Measurements from ENCODE around the gene SH3RF3.

The SH3RF3 gene

DNA sequence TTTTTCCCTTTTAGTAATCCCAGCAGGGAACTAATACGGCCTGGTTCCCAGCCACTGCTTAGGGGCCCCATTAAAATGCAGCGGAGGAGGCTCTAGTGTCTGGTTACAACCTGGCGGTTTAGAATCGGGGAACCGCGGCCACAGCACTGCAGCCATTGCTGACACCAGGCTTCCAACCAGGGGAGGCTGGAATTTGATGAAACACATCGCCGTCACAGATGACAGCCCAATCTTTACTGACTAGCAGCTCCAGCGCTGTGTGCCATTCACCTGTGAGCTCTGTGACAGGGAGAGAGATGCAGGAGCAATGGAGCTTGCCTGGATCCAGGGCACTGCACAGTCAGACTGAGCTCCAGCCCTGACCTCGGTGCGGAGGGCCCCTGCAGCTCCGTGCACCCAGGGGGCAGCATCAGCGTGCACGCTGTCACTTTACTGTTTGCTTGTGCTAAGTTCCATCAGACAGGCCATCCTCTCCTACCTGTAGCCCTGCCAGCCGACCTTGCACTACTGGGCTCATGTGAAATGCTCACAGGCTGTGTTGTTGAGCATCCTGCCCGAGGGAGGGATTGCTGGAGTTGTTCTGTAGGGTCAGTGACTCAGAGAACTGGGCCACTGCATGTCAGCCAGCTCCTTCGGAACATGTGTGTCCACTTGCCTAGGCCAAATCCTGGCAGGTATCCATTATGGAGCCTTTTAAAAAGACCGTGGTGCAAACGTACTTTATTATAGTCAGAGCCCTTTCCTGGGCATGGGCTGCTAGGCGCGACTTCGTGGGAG is 281.2 kb downstream of the SH3RF3 start:
- Histone ChIP-seq H3K27ac (ENCODE audit: poor library complexity, severe bottlenecking) (no peak overlapping the region), H3K27me3 (ENCODE audit: insufficient read depth, poor library complexity, severe bottlenecking) (no peaks in the 10 kb centered on the region), H3K4me1 (ENCODE audit: insufficient read depth, poor library complexity, severe bottlenecking) (peaks cover 19% of the 10 kb centered on the region), H3K4me3 (ENCODE audit: severe bottlenecking) (no peak overlapping the region), H3K9me3 (ENCODE audit: severe bottlenecking) (no peaks in the 10 kb centered on the region), H3K36me3 (ENCODE audit: low read depth) (no peaks in the 10 kb centered on the region)
- no peak for ATAC-seq (ENCODE audit: low read depth)
- no peak for DNase-seq (ENCODE audit: low spot score)
- TF ChIP-seq, protein P1, sequence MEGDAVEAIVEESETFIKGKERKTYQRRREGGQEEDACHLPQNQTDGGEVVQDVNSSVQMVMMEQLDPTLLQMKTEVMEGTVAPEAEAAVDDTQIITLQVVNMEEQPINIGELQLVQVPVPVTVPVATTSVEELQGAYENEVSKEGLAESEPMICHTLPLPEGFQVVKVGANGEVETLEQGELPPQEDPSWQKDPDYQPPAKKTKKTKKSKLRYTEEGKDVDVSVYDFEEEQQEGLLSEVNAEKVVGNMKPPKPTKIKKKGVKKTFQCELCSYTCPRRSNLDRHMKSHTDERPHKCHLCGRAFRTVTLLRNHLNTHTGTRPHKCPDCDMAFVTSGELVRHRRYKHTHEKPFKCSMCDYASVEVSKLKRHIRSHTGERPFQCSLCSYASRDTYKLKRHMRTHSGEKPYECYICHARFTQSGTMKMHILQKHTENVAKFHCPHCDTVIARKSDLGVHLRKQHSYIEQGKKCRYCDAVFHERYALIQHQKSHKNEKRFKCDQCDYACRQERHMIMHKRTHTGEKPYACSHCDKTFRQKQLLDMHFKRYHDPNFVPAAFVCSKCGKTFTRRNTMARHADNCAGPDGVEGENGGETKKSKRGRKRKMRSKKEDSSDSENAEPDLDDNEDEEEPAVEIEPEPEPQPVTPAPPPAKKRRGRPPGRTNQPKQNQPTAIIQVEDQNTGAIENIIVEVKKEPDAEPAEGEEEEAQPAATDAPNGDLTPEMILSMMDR (IDR thresholded peaks at IDR 0.05; ENCODE audit: poor library complexity, severe bottlenecking): no peak

DNA sequence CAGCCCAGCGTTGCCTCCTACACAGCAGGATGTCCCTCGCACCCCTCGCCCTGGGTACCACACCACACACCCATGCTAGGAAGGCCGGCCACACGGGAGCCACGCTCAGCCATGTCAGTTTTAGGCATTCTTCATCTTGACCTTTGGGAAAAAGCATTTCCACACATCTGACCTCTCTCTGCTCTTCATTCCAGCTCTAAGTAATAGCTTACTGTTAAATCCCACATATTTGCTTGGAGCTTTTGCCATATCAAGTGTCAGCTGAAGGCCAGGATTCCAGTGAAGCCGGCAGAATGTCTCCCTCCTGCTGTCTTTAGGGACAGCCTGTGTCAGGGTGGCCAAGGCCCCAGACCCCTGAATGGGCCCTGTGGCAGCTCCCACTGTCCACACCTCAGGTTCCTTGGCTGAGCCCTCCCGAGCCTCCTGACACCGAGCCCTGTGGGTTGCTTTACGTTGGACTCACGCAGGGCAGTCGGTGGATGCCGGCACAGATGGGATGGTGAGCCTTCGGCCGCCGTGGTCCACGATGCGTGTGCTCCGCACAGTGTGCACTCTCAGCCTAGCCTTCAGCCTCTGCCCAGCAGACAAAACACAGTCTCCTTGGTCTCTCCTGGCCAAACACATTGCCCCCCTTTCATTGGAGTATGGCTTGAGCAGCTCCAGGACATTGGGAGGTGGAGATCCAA is 282.8 kb downstream of the SH3RF3 start:
- Histone ChIP-seq H3K9me3 (ENCODE audit: severe bottlenecking) (no peaks in the 10 kb centered on the region), H3K4me3 (ENCODE audit: severe bottlenecking) (no peak overlapping the region), H3K4me1 (ENCODE audit: insufficient read depth, poor library complexity, severe bottlenecking) (peaks cover 10% of the 10 kb centered on the region), H3K27me3 (ENCODE audit: insufficient read depth, poor library complexity, severe bottlenecking) (no peaks in the 10 kb centered on the region), H3K36me3 (ENCODE audit: low read depth) (no peaks in the 10 kb centered on the region), H3K27ac (ENCODE audit: poor library complexity, severe bottlenecking) (no peak overlapping the region)
- no peak for ATAC-seq (ENCODE audit: low read depth)
- DNase-seq (ENCODE audit: low spot score): no peak
- TF ChIP-seq, protein P1 (IDR thresholded peaks at IDR 0.05; ENCODE audit: poor library complexity, severe bottlenecking): no peak

DNA sequence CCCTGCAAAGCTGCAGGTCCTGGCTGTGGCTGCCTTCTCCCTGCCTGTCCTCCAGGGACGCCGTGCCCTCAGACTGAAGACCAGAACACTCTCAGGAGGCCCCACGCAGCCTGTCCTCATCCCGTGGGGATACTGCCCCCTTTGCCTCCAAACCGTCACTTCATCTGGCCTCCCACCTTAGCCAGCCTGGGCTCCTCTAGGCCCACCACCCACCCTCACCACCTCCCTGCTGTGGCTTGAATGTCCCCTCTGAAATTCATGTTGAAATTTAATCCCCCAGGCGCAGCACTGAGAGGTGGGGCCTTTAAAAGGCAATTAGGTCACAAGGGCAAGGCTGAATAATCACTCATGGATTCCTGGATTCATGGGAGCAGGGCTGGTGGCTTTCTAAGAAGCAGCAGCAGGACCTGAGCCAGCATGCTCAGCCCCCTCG is 286.6 kb downstream of the SH3RF3 start:
- TF ChIP-seq, protein P1 (IDR thresholded peaks at IDR 0.05; ENCODE audit: poor library complexity, severe bottlenecking): no peak
- H3K36me3 ChIP-seq (ENCODE audit: low read depth): no peaks in the 10 kb centered on the region
- no peaks in the 10 kb centered on the region for H3K9me3 ChIP-seq (ENCODE audit: severe bottlenecking)
- no peak overlapping the region for H3K4me3 ChIP-seq (ENCODE audit: severe bottlenecking)
- ATAC-seq (ENCODE audit: low read depth) (no peak), DNase-seq (ENCODE audit: low spot score) (no peak)
- H3K4me1 ChIP-seq (ENCODE audit: insufficient read depth, poor library complexity, severe bottlenecking): no peaks in the 10 kb centered on the region
- no peaks in the 10 kb centered on the region for H3K27me3 ChIP-seq (ENCODE audit: insufficient read depth, poor library complexity, severe bottlenecking)
- H3K27ac ChIP-seq (ENCODE audit: poor library complexity, severe bottlenecking): no peak overlapping the region

DNA sequence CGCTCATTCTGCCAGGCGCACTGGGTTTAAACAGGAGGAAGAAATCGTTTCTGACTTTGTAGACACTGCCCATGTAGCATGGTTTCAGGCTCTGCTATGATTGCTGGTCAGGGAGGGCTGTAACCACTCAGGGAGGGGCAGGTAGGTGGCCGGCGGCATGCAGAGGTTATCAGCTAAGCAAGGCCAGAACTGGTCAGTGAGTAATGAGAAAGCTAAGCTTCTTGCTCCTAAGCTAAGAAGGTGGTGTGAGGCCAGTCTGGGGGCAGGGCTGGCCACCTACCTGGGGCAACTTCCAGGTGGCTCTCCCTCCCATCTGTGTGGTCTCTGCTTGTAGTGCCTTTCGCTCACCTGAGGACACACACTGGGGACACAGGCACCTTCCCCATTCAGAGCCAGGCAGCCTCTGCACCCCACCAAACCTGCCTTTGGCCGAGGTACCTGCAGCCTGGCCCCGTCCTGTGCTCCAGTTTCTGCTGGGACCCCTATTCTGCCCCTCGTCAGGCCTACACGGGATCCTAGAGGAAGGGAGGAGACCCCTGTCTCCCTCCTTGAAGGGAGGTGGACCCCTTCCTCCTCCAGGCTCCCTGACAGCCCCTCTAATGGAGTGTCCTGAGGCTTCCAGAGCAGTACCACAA is 288.8 kb downstream of the SH3RF3 start:
- TF ChIP-seq, protein P1 (IDR thresholded peaks at IDR 0.05; ENCODE audit: poor library complexity, severe bottlenecking): no peak
- no peak overlapping the region for H3K4me3 ChIP-seq (ENCODE audit: severe bottlenecking)
- no peak overlapping the region for H3K27ac ChIP-seq (ENCODE audit: poor library complexity, severe bottlenecking)
- no peaks in the 10 kb centered on the region for H3K9me3 ChIP-seq (ENCODE audit: severe bottlenecking)
- H3K4me1 ChIP-seq (ENCODE audit: insufficient read depth, poor library complexity, severe bottlenecking): no peaks in the 10 kb centered on the region
- ATAC-seq (ENCODE audit: low read depth): no peak
- DNase-seq (ENCODE audit: low spot score): no peak
- H3K36me3 ChIP-seq (ENCODE audit: low read depth): no peaks in the 10 kb centered on the region
- no peaks in the 10 kb centered on the region for H3K27me3 ChIP-seq (ENCODE audit: insufficient read depth, poor library complexity, severe bottlenecking)

All from RWPE2 (cell line).